ENCODE data around the gene ITPRID2.

ITPRID2 gene

GRCh38 chr2:181882246-181883020 lies 9.1 kb upstream of the ITPRID2 start:
- no peak for DNase-seq

- no peak for DNase-seq
Observed at GRCh38 chr2:181884601-181885000, 6.9 kb upstream of the ITPRID2 start.

- no peak for DNase-seq
Observed at GRCh38 chr2:181885096-181885495, 6.4 kb upstream of the ITPRID2 start.

DNA sequence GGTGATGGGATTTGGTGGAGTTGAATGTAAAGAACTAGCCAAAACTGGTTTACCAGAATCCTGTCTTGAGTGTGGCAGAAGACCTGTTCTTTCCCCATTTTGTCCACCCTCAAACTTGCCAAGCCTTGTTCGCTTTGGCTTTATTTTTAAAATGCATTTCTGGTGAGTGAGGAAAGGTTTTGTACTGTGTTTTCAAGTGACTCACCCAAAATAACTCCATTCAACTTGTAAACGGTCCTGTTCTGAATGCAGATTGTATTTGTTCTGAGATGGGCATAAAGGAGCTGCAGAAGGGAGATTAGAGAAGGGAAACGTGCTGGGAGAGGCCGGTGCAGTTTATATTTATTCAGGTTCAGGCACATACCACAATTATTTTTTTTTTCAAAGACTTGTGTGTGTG lies 5.3 kb upstream of the ITPRID2 start:
- no peak for DNase-seq

- DNase-seq: no peak
Observed at GRCh38 chr2:181887045-181887444, 4.5 kb upstream of the ITPRID2 start.

DNA sequence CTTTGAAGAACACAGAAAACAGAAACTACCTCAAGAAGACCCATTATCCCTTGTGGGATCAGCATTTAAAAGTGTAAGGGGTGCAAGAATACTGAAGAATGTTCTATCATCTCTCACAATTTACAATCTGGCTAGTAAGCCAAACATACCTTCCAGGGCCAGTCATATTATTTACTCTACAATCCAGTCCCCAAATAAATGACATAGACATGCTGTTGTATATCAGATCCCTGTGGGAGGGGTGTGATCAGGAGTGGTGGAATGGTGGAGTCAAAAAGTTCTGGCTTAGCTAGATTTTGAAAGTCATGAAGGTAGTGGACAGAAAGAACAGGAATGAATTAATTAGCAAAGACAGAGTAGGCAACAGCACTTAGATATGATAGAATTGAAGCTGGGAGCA lies 1.8 kb upstream of the ITPRID2 start:
- DNase-seq: no peak

- no peak for DNase-seq
Observed at GRCh38 chr2:181890271-181890670, 1.3 kb upstream of the ITPRID2 start.

GRCh38 chr2:181891966-181892798 lies 652 bp downstream of the ITPRID2 start:
- peak; percentile 50 for DNase-seq

DNA sequence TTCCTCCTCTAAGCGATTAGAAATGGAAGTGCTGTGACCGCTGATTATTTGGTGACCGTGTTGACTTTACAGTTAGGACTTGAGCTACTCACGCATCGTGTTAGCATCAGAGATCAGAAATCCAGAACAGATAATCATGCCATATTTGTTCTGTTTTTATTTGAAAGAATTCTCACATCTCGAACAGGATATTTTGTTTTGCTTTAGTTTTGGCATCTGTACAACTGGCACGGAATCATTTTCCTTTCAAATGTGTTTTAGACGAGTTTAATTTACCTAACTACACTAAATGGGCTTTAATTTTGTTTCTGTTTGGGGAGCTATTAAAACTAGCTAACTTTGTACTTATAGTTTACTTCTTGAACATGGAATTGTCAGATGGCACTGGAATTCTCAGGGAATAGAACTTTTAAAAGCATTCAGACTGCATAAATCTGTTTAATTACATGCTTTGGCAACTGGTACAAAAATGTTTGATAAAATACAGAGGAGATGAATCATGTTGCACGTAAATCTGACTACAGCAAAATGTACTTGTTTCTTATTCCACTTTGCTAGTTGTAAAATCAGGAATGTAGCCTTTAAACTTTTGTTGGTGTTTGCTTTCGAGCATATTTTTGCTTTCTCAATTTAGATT lies 1.4 kb downstream of the ITPRID2 start:
- DNase-seq: no peak

DNA sequence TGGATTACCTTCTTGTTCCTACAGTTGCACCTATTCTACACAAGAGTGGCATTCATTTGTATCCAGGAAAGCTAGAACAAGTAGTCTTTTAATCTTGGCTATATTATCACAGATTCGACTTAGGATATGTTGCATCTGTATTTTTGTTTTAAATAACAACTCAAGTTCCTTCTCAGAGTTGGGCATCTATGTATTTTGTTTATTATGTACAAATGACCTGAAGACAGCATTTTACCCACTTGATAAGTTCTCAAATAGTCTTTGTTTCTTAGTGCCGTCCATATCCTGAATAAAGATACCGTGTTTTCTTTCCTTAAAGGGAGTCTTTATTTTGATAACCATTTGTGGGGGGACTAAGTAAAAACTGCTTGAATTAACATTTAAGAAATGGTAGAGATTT lies 2.9 kb downstream of the ITPRID2 start:
- no peak for DNase-seq

DNA sequence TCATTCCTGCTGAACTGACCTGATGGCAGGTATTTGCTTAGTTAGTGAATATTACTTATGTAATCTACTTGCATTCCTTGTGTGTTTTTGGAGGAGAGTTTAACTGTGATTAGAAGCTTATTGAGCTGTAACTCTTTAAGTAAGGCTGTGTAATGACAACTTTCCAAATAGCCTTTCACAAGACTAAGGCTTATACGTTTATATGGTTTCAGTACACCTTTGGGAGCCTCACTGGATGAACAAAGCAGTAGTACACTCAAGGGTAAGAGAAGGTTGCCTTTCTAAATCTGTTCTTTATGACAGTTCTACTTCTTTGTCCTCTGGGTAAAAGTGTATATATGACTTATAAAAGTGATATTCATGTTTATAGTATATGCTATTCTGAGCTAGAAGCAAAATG lies 4.3 kb downstream of the ITPRID2 start:
- no peak for DNase-seq

DNA sequence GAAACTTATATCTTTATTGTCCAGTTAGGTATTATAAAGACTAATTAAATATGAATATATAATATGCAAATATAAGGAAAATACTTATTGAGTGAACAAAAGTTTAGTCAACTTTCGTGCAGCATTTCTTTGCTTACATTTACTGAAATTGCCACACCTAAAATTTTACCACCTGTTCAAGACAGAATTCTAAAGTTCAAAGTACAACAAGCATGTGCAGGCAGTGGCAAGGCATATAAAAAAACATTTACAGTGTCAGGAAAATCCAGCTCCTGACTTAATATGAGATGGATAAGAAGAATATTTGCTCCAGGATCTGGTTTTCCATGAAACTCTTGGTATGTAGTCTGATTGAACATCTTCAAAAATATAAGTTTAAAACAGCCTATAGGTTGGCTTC lies 4.8 kb downstream of the ITPRID2 start:
- DNase-seq: no peak

DNA sequence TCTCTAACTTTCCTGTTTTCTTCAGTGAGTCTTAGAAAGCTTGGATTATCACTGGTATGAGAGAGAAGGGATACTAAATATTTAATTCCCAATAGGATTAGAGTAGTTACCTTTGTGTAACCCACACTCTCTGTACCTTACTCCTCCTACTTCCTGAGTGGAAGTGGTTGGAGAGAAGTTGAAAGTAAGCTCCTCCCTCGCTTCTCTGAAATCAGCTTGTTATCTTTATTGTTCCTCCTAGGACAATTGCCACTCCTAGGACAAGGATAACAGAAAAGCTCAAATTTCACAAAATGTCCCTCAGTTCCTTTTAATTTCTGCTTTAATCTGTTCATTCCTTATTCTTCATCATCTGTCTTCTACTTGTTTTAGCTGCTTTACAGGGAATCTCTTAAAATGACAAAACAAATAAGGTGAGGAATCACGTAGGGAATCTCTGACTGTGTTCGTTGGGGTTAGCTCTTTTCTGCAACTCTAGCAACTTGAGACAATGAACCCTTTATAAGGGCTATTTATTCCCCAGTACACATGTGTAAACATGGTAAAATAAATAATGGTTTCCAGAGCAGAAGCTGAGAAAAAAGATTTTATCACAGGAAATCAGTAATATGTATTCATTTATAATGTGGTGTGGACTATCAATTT lies 8.6 kb downstream of the ITPRID2 start:
- DNase-seq: no peak

- DNase-seq: no peak
Observed at GRCh38 chr2:181902625-181903024, 11.1 kb downstream of the ITPRID2 start.

DNA sequence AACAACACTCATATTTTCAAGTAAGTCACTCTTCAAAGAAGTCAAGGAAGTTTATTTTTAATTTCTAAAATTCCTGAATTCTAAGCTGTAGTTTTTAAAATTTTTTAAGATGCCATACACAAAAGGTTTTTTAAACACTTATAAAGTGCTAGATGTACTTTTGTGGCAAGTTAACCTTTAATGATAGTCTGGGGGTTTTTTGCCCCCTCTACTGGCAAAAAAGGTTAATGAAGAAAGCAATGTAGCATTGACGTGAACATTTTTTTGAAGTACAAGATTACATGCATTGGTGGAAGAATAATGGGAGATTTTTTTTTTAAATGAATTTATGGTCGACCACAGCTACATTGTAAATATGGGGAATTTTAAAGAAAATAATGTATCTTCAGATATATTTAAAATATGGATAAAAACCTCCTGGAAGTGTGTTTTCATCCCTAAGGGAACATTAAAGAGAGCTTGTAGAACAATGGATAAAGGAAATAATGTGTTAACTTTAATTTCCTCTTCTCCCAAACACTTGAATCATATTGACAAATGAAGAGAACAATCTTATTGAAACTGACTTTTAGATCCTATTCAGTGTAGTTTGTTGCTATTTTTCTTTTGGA lies 12.6 kb downstream of the ITPRID2 start:
- DNase-seq: peak in 1 of 2 donors; percentile 26

- no peak for DNase-seq
Observed at GRCh38 chr2:181907057-181907456, 15.5 kb downstream of the ITPRID2 start.

DNA sequence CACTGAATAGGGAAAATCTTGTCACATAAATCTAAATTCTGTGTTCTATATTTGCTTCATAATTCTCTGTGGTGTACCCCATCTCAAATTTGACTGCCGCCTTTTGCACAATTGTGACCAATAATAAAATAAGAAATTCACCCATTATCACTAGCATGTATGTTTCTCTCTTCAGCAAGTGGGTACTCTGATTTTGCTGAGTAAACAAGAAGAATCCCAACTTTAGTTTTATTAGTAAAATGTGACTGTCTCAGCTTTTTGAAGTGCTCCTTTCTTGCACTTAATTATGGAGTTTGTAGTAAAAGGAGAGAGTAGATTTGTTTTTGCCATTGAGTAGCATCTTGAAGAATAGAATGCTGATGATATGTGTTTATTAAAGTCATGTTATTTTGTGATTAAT lies 16.1 kb downstream of the ITPRID2 start:
- no peak for DNase-seq

DNA sequence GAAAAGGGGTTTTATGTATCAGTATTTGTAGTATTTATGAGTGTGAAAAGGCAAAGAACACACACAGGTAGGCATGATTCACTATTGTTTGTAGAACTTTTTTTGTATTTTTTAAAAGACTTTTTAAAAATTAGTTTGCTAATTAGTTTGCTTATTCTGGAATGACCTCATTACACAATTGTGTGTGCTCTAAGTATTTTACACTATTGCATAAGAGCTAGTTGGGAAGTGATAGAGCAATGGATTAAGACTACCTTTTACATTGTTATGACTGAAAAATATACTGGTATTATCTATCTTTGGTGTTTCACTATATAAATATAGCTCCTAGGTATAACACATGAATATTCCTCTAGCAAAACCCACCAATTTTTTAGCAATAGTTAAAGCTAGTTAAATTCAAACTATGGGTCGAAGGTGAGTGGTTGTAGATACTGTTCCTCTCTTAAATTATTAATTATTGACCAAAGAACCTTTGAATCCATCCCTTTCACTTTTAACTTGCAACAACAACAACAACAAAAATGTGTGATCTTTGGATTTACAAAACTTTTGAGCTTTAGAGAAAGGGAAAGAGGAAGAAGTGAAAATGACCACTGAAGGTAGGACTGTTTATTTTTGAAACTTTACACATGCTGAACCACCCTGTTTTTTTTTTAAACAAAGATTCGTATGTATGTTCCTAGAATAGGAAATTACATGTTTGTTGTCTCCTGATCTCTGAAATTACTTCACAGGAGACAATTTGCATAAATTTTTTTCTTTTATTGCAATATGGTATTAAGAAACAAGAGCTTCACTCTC lies 18.7 kb downstream of the ITPRID2 start:
- no peak for DNase-seq

DNA sequence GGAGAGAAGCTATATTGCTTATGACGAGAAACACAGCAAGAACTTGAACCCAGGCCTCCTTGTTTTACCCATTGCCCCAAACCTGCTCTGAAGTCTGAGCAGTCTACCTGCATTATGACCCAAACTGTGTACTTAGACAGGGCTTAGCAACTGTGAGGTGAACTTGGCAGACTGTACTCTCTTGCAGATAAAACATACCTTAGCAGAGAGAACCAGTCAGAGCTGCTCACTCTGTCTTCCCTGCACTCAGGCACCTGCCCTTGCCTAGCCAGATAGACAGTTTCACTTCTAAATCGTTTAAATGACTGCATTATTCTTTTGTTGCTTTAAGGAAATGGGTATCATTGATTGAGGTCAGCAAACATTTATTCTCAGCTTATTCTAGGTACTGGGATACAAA lies 20.3 kb downstream of the ITPRID2 start:
- no peak for DNase-seq

- no peak for DNase-seq
Observed at GRCh38 chr2:181915102-181915501, 23.6 kb downstream of the ITPRID2 start.

DNA sequence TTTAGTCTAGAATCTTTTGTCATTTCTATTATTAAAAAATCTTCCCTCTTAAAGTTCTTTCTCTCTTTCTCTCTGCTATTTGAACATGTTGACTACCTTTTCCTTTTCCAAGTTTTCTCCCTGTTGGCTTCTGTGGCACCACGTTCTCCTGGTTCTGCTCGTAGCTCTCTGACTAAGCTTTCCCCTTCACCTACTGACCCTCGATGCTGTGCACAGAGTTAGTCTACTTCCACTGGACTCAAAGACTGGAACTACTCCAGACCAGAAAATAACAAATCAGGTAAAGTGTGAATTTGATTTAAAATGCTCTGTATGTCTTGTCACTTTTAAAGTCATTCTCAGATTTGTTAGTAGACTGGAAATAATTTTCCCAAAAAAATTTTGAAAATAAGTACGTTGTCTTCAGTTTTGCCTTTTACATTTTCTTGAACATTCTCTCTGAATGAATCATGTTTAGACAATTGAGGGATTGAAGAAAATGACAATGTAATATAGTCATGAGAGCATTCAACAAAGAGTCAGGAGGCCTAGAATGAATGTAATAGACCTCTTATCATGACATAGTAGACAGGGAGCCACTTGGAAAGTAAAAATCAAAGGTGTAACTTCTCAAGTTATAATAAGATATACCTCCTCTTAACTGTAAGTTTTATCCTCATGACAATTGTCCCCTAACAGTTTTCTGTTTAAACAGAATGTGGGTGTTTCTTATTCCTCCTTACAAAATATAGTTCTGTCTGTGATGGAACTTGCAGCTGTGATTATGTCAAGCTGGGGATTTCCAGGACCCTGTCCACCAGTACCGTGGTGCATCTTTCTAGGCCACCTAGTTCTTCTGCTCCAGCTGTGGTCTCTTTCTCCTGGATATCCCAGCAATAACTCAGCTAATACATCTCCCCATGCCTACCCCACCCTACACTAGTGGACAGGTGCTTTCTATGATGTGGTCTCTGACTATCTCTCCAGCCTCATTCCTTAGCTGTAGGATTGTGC lies 25.5 kb downstream of the ITPRID2 start:
- DNase-seq: no peak

Data from activated CD4-positive, alpha-beta T cell treated with anti-CD3 and anti-CD28 coated beads for 4 hours (primary cell).